PC-3 (cell line): ENCODE results near the gene MCTP2. TPM values are rescaled to one million over a fixed set of nuclear protein-coding genes. Genes with fewer than 3 reads are reported as not detected.

Experiments
- ATAC-seq: fragments of 200-7000 bp; cut with Tn5 transposase; 2 replicates; pipeline ENCODE4 v1.9.1; 2020; ENCODE audit warnings: mild to moderate bottlenecking, moderate library complexity
- BruUV-seq: library from RNA; stranded (reverse); fragments of 400-500 nt; replicated peaks from 2 replicates; lab custom pipeline; 2021; lab: Mats Ljungman, UMichigan
- CTCF ChIA-PET: fragments of 300-600 bp; sonication (Branson Sonifier 250); formaldehyde crosslinking; loops from one replicate; lab custom pipeline; 2022; ENCODE audit warnings: antibody characterized with exemption; lab: Charles Lee
- POLR2A ChIA-PET: fragments of 300-600 bp; sonication (Branson Sonifier 250); formaldehyde crosslinking; loops from one replicate; lab custom pipeline; 2022; ENCODE audit warnings: antibody characterized with exemption; ENCODE audit not compliant: unreplicated experiment; lab: Charles Lee
- DNase-seq: peaks from one replicate; pipeline ENCODE4 v3.0.0-alpha.2; 2015
- H2AFZ ChIP-seq: fragments of 300-600 bp; sonication (generic); 2 replicates; pipeline ENCODE4 v1.6.0; 2016; ENCODE audit warnings: antibody characterized with exemption, low read length
- H3F3A ChIP-seq: fragments of 300-600 bp; sonication (generic); one replicate; pipeline ENCODE4 v1.6.0; 2017; ENCODE audit warnings: antibody characterized with exemption, low read length, control low read depth, mild to moderate bottlenecking; ENCODE audit not compliant: unreplicated experiment
- H3K27ac ChIP-seq: fragments of 300-600 bp; sonication (generic); 2 replicates; pipeline ENCODE4 v1.5.1; 2016; ENCODE audit warnings: mild to moderate bottlenecking, low read length
- H3K27me3 ChIP-seq: fragments of 300-600 bp; sonication (generic); 2 replicates; pipeline ENCODE4 v1.6.1; 2016; ENCODE audit warnings: low read length, mixed read lengths
- H3K36me3 ChIP-seq: fragments of 300-600 bp; sonication (generic); 2 replicates; pipeline ENCODE4 v1.6.1; 2016; ENCODE audit warnings: low read depth, mixed run types, low read length, mixed read lengths
- H3K4me1 ChIP-seq: fragments of 300-600 bp; sonication (generic); 2 replicates; pipeline ENCODE4 v1.5.1; 2016; ENCODE audit warnings: low read length; ENCODE audit not compliant: insufficient read depth
- H3K4me2 ChIP-seq: fragments of 300-600 bp; sonication (generic); 2 replicates; pipeline ENCODE4 v1.6.0; 2016; ENCODE audit warnings: low read length
- H3K4me3 ChIP-seq: fragments of 300-600 bp; sonication (generic); 2 replicates; pipeline ENCODE4 v1.5.1; 2016; ENCODE audit warnings: mild to moderate bottlenecking, low read length, mixed read lengths
- H3K79me2 ChIP-seq: fragments of 300-600 bp; sonication (generic); 2 replicates; pipeline ENCODE4 v1.6.1; 2017; ENCODE audit warnings: low read length, mixed read lengths
- H3K9ac ChIP-seq: fragments of 300-600 bp; sonication (generic); 2 replicates; pipeline ENCODE4 v1.6.0; 2016; ENCODE audit warnings: mild to moderate bottlenecking, low read length
- H3K9me2 ChIP-seq: fragments of 300-600 bp; sonication (generic); replicated peaks from 2 replicates; pipeline ENCODE4 v1.6.1; 2016; ENCODE audit warnings: mixed run types, low read length, mixed read lengths
- H3K9me3 ChIP-seq: fragments of 300-600 bp; sonication (generic); 2 replicates; pipeline ENCODE4 v1.6.1; 2016; ENCODE audit warnings: low read length, mixed read lengths
- H4K20me1 ChIP-seq: fragments of 300-600 bp; sonication (generic); 2 replicates; pipeline ENCODE4 v1.6.1; 2016; ENCODE audit warnings: low read length, mixed read lengths
- CTCF ChIP-seq: fragments of 300-600 bp; sonication (generic); conservative IDR thresholded peaks from 2 replicates; pipeline ENCODE4 v1.5.1; 2017; ENCODE audit warnings: antibody characterized with exemption, low read depth, mild to moderate bottlenecking, low read length
- EZH2 ChIP-seq: fragments of 300-600 bp; sonication (generic); IDR thresholded peaks from one replicate; pipeline ENCODE4 v1.6.1; 2017; ENCODE audit warnings: antibody characterized with exemption, mild to moderate bottlenecking, low read length; ENCODE audit not compliant: unreplicated experiment
- EZH2phosphoT487 ChIP-seq: fragments of 300-600 bp; sonication (generic); IDR thresholded peaks from 2 replicates; pipeline ENCODE4 v1.6.1; 2018; ENCODE audit warnings: mild to moderate bottlenecking, antibody characterized with exemption, low read length, borderline replicate concordance
- intact Hi-C: fragments of 100-400 bp; cut with micrococcal nuclease; formaldehyde crosslinking; loops from 2 replicates; pipeline ENCODE4 v1.9.0; 2023
- total RNA-seq: library from RNA; depleted of rRNA; stranded (reverse); fragments of >200 nt; gene quantifications from 2 replicates; pipeline ENCODE4 v1.2.3, GENCODE V29; 2014

The MCTP2 gene
- total RNA-seq, 1 experiment from 2014 or later: 6.2 TPM

GRCh38 chr15:94411285-94411684, 179.9 kb downstream of the MCTP2 start:
- no TSS peak for BruUV-seq
- DNase-seq (no peak), ATAC-seq (no peak)
- TF ChIP-seq EZH2 (no peak), EZH2phosphoT487 (no peak), CTCF (no peak)
- H3K36me3 ChIP-seq: no peaks in the 10 kb centered on the region
- no peak overlapping the region for H3K4me3 ChIP-seq
- no peaks in the 10 kb centered on the region for H3K27me3 ChIP-seq
- intact Hi-C loops: no loop called here
- H3K9me2 ChIP-seq: no peaks in the 10 kb centered on the region
- no peaks in the 10 kb centered on the region for H4K20me1 ChIP-seq
- ChIA-PET CTCF (no interaction called here), POLR2A (no interaction called here)
- H3K79me2 ChIP-seq: no peaks in the 10 kb centered on the region
- no peak overlapping the region for H3K4me2 ChIP-seq
- H3K4me1 ChIP-seq: no peaks in the 10 kb centered on the region
- no peak overlapping the region for H3K9ac ChIP-seq
- H3K27ac ChIP-seq: no peak overlapping the region
- no peaks in the 10 kb centered on the region for H3K9me3 ChIP-seq
- H2AFZ ChIP-seq: no peak overlapping the region
- no peaks in the 10 kb centered on the region for H3F3A ChIP-seq

GRCh38 chr15:94411846-94412245, 180.5 kb downstream of the MCTP2 start:
- ATAC-seq (no peak), DNase-seq (no peak)
- Histone ChIP-seq H2AFZ (no peak overlapping the region), H3K4me3 (no peak overlapping the region), H3F3A (no peaks in the 10 kb centered on the region), H3K36me3 (no peaks in the 10 kb centered on the region), H3K9me3 (no peaks in the 10 kb centered on the region), H3K4me1 (no peaks in the 10 kb centered on the region), H3K9ac (no peak overlapping the region), H3K27me3 (no peaks in the 10 kb centered on the region), H3K27ac (no peak overlapping the region), H3K4me2 (no peak overlapping the region), H4K20me1 (no peaks in the 10 kb centered on the region), H3K9me2 (no peaks in the 10 kb centered on the region), H3K79me2 (no peaks in the 10 kb centered on the region)
- BruUV-seq: no TSS peak
- intact Hi-C loops: no loop called here
- ChIA-PET CTCF (no interaction called here), POLR2A (no interaction called here)
- TF ChIP-seq CTCF: no peak
- TF ChIP-seq EZH2: no peak
- TF ChIP-seq EZH2phosphoT487: no peak

- ATAC-seq (no peak), DNase-seq (peak; percentile 35)
- no peak overlapping the region for H3K9ac ChIP-seq
- no peaks in the 10 kb centered on the region for H3K9me2 ChIP-seq
- H3K9me3 ChIP-seq: no peaks in the 10 kb centered on the region
- no peaks in the 10 kb centered on the region for H3K79me2 ChIP-seq
- H3K27ac ChIP-seq: no peak overlapping the region
- CTCF ChIA-PET: no interaction called here
- TF ChIP-seq EZH2 (no peak), CTCF (peak; percentile 67), EZH2phosphoT487 (no peak)
- H3K4me3 ChIP-seq: no peak overlapping the region
- intact Hi-C loops: no loop called here
- H3K27me3 ChIP-seq: no peaks in the 10 kb centered on the region
- no peaks in the 10 kb centered on the region for H3K36me3 ChIP-seq
- no peaks in the 10 kb centered on the region for H4K20me1 ChIP-seq
- H2AFZ ChIP-seq: no peak overlapping the region
- no peaks in the 10 kb centered on the region for H3F3A ChIP-seq
- POLR2A ChIA-PET: no interaction called here
- H3K4me1 ChIP-seq: no peaks in the 10 kb centered on the region
- BruUV-seq: no TSS peak
- no peak overlapping the region for H3K4me2 ChIP-seq
These were observed 181.8 kb downstream of the MCTP2 start for GRCh38 chr15:94412979-94413746.
